HL-60/S4 (cell line): ENCODE measurements around the gene EVC2.

Experiments
- in situ Hi-C: fragments of 300-500 bp; cut with MboI; formaldehyde crosslinking; loops from 2 replicates; pipeline ENCODE4 v1.14.3; 2022; ENCODE audit warnings: low sequenced_read_pairs

EVC2 gene

GRCh38 chr4:5715357-5715756 lies 7.0 kb upstream of the EVC2 start:
- in situ Hi-C loops: no loop called here

- in situ Hi-C loops: no loop called here
Measured at GRCh38 chr4:5713861-5714260, 5.5 kb upstream of the EVC2 start.

- in situ Hi-C loops: no loop called here
Measured at GRCh38 chr4:5712931-5713330, 4.6 kb upstream of the EVC2 start.

- in situ Hi-C loops: no loop called here
Measured at GRCh38 chr4:5712517-5712916, 4.2 kb upstream of the EVC2 start.

DNA sequence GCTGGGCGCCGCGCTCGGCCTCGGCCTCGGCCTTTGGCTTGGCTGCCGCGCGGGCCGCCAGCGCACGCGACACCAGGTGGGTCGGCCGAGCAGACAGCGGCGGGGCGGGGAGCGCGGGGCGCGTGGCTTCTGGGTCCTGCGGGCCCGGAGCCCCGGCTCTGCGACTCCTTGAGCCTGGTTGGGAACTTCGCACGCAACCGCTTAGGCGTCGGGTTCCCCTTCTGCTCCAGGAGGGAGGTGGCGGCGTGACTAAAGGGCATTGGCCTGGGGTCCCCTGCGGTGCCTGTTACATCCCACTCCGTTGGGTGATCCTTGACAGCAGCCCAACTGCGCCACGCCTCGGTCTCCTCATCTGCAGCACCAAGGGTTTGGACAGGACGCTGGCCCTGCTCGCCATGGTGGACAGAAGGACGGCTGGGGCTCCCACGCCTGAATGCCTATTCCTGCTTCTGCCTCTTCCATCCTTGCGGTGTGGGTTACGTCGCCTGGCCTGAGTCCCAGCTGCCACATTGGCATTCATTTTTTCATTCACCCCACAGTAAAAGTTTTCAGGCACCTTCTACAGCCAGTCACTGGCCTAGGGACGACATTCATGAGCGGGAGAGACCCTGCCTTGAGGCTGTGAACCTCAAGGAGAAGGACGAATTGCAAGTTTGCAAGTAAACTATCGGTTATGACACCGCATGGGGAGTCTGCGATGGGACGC lies 3.3 kb upstream of the EVC2 start:
- in situ Hi-C loops: no loop called here

DNA sequence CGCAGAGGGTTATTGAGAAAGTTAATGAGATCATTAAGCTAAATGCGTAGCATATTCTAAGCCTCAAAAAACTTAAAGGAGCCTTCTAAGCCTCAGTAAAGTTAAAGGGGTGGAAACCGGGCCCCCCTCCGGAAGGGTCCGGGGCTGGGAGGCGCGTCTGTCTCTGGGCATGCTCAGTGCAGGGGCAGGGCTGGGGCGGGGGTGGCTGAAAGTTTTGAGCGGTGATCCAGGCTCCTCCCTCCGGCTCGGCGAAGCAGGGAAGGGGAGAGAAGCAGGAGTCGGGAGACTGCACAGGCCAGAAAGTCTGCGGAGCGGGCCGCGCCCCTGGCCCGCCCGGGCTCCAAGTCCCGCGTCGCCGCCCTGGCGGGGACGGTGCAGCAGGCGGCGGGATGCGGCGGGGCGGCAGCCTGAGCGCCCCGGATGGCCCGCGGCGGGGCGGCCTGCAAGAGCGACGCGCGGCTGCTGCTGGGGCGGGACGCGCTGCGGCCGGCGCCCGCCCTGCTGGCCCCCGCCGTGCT lies 2.7 kb upstream of the EVC2 start, which contains the start of gene EVC:
EVC (plus strand) TSS at position 241 of the 518 bp plus-strand sequence; CDS start at position 421, 180 bp downstream.
- in situ Hi-C loops: no loop called here

DNA sequence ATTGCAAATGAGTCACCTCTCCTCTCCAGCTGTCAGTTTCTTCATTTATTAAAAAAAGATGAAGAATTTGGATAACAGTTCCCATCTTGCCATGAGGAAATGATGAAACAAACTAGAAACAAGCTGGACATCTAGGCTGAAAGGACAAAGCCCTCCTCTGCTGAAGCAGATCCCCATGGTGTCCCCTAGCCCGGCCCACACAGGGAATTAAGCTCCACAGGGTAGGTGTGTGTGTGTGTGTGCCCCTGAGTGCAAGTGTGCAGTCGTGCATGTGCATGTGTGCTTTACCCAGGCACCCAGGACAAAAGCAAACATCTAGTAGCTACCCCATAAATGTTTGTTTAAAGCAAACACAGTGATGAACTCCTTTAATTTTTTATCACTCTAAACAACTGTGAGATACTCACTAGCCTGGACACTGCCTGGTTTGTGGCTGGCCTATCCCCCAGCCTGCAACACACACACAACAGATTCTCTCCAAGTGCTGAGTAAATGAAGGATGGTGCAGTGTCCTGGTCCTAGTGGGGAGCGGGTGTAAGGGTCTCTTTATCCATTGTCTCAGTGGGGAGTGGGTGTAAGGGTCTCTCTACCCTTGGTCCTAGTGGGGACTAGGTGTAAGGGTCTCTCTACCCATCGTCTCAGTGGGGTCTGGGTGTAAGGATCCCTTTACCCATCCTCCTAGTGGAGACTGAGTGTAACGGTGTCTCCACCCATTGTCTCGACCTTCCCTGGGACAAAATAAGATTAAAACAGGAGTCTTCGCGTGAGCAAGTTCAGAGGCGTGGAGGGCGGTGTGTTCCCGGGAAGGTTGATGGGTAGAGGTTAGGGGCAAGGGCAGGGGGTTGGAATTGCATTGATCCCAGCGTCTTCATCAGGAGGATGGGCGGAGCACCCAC lies 2.0 kb upstream of the EVC2 start:
- in situ Hi-C loops: no loop called here

GRCh38 chr4:5709207-5709575 lies 832 bp upstream of the EVC2 start:
- in situ Hi-C loops: no loop called here

DNA sequence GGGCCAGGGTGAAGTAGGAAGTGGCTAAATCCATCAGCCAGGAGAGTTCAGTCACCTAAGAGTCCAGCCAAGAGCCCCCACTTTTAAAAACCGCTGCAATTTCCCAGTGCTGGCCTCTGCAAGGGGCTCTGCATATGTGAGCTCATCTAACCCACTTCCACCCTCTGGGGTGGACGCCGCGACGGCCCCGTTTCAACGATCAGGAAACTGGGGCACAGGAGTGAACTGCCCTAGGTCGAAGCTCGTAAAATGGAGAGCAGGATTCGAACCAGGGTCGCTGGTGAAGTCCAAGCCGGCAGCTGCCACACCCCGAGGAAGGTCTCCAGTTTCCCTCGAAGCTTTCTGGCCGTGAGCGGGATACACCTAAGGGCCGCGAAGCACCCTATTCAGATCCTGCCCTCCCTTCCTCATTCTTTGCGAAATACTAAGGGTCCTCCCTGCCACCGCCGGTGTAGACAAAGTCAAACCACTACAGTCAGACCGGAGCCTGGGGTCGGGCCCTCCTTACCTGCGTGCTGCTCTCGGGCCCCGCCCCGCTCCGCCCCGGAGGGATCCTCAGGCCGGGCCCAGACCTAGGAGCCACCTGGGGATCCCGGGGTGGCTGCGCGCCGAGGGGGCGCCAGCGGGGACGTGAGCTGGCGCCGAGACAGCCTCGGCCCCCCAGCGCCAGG lies 446 bp downstream of the EVC2 start:
- in situ Hi-C loops: no loop called here

- in situ Hi-C loops: no loop called here
Measured at GRCh38 chr4:5707366-5707765, 993 bp downstream of the EVC2 start.

- in situ Hi-C loops: no loop called here
Measured at GRCh38 chr4:5706486-5707290, 1.7 kb downstream of the EVC2 start.

DNA sequence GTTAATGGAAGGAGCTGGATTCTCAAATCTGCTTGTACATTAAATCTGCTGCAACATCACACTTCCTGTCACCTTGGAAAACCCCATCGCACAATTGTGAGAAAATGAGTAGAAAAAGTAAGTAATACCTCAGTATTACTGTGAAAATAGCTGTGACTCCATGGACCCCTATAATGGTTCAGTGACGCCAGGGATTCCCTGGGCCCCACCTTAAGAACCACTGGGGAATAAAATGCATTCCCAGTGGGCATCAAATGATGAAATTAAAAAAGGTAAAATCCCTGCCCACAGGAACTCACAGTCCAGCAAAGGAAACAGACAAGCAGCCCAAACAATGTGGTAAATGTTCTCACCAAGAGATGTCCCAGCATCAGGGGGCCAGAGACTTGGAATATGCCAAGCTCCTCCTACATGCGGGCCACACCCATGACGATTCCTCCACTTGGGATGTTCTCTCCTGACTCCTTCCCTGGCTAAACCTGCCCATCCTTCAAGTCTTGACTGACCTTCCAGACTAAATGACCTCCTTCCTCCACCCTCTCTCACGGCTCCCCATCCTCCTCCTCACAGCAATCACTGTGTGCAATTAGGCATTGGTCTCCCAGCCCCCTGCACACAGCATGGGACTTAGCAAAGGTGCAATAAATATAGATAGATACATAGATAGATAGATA lies 2.6 kb downstream of the EVC2 start:
- in situ Hi-C loops: no loop called here

GRCh38 chr4:5704276-5704675 lies 4.1 kb downstream of the EVC2 start:
- in situ Hi-C loops: no loop called here

GRCh38 chr4:5703831-5704230 lies 4.5 kb downstream of the EVC2 start:
- in situ Hi-C loops: no loop called here

- in situ Hi-C loops: no loop called here
Measured at GRCh38 chr4:5701971-5702370, 6.4 kb downstream of the EVC2 start.

GRCh38 chr4:5700459-5700858 lies 7.9 kb downstream of the EVC2 start:
- in situ Hi-C loops: no loop called here

- in situ Hi-C loops: no loop called here
Measured at GRCh38 chr4:5696341-5696740, 12.0 kb downstream of the EVC2 start.

DNA sequence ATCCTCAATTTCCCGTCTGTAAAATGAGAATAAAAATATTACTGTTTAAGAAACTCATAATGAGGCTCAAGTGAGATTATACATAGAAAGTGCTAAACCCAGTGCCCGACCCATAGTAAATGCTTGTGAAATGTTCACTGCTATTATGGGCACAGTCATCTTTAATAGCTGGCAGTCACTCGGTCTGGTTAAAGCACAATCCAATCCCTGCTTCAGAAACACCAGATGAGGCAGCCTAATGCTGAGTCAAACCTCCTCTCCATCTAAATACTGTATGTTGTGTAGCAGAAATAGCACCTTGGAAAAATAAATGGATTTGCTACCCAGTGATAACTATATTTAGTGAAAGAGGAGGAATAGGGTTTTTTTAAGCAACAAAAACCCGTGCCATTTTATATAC lies 14.5 kb downstream of the EVC2 start:
- in situ Hi-C loops: no loop called here

- in situ Hi-C loops: no loop called here
Measured at GRCh38 chr4:5691491-5692132, 16.7 kb downstream of the EVC2 start.

DNA sequence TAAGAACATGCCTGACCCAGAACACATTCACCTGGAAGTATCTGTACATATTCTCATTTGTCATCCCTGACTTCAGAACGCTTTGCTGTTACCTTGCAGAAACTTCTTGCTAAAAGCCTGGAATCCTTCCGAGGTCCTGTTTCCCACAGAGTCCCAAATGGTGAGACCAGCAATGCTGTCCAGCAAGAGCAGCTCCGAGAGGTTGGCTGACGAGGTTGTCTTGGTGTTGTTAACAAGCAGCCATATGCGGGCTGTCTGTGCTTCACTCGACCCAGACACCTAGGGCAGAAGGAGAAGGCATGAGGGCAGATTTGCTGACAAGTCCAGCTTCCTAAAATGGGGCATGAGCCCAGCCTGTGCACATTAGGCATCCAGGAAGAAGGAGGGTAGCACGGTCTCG lies 19.3 kb downstream of the EVC2 start:
- in situ Hi-C loops: no loop called here
